Measurements from ENCODE around the gene PCIF1.

GRCh38 chr20:45994761-45995493, 60.4 kb downstream of the PCIF1 start:
- no peak for TF ChIP-seq CTCF (IDR thresholded peaks at IDR 0.05; ENCODE audit: low read depth, low read length, poor library complexity, severe bottlenecking)
- TF ChIP-seq EZH2phosphoT487 (IDR thresholded peaks at IDR 0.05; ENCODE audit: borderline replicate concordance, low read length), result no peak
